Stomach (tissue), 9 donors: ENCODE measurements around the gene PPP2R2C. TPM values are rescaled to one million over a fixed set of nuclear protein-coding genes. Genes with fewer than 3 reads are reported as not detected.

ENCODE experiments used
- DNase-seq, 2 donors: peaks; one replicate each; pipeline versions ENCODE4 v3.0.0 to v3.0.0-alpha.2; 2013 to 2019
- H3K27ac ChIP-seq, 5 donors: fragments of 200-600 bp in 4 of 5; sonication (generic) in 4 of 5; one replicate each; pipeline ENCODE4 v1.5.1; 2013 to 2019; ENCODE audit warnings: mild to moderate bottlenecking in 1 of 5, moderate library complexity in 1 of 5
- H3K27me3 ChIP-seq, 3 donors: fragments of 200-600 bp; sonication (generic); one replicate each; pipeline ENCODE4 v1.5.1; 2017 to 2019; ENCODE audit warnings: mixed run types in 1 of 3
- H3K36me3 ChIP-seq, 4 donors: fragments of 200-600 bp; sonication (generic); 1 replicate in 3 of 4; 2 replicates in 1 of 4; pipeline ENCODE4 v1.5.1; 2016 to 2019
- H3K4me1 ChIP-seq, 4 donors: fragments of 200-600 bp; sonication (generic); one replicate each; pipeline ENCODE4 v1.5.1; 2016 to 2019
- H3K4me3 ChIP-seq, 4 donors: fragments of 200-600 bp; sonication (generic) in 3 of 4; one replicate each; pipeline ENCODE4 v1.5.1; 2016 to 2019; ENCODE audit warnings: mild to moderate bottlenecking in 1 of 4
- H3K9me3 ChIP-seq, 4 donors: fragments of 200-600 bp; sonication (generic); one replicate each; pipeline ENCODE4 v1.5.1; 2016 to 2019
- EP300 ChIP-seq: sonication (generic); formaldehyde crosslinking; IDR thresholded peaks from one replicate; pipeline ENCODE4 v1.6.1; 2017; ENCODE audit warnings: antibody characterized with exemption
- POLR2A ChIP-seq, 4 donors: fragments of 450-650 bp; IDR thresholded peaks; one replicate each; pipeline ENCODE4 v1.6.1; 2016; ENCODE audit warnings: antibody characterized with exemption in 4 of 4, control low read depth in 2 of 4, mild to moderate bottlenecking in 1 of 4, moderate library complexity in 1 of 4
- POLR2AphosphoS5 ChIP-seq, 3 donors: sonication (generic); formaldehyde crosslinking; IDR thresholded peaks; one replicate each; pipeline ENCODE4 v1.6.1; 2016; ENCODE audit warnings: antibody characterized with exemption in 3 of 3
- WGBS, 5 donors: extraction: QIAGEN DNeasy Blood & Tissue Kit in 3 of 5; methylation state at CpG; one replicate each; pipeline versions ENCODE4 v1.1.5 to v1.1.7; 2013 to 2018; 5-methylcytosine and 5-hydroxymethylcytosine counted together
- intact Hi-C: fragments of 100-400 bp; cut with DNase I; formaldehyde crosslinking; loops from one replicate; pipeline ENCODE4 v1.15.1; 2023; ENCODE audit warnings: low total_unique reads
- polyA plus RNA-seq, 3 donors: library from polyadenylated mRNA; stranded (reverse); fragments of 200-250 nt; gene quantifications; one replicate each; pipeline ENCODE4 v1.2.3, GENCODE V29; 2013
- total RNA-seq, 5 donors: library from RNA; depleted of rRNA; stranded (reverse); fragments of >200 nt; gene quantifications; one replicate each; pipeline versions ENCODE4 v1.1.0 to v1.2.3, GENCODE V29; 2014 to 2016
- TF ChIP-seq, protein P1 (sequence below), 7 experiments: fragments of 450-650 bp in 4 of 7; fragments of 200-600 bp in 3 of 7; sonication (generic) in 3 of 7; IDR thresholded peaks; one replicate each; pipeline ENCODE4 v1.5.1; 2016 to 2019; ENCODE audit warnings: antibody characterized with exemption in 7 of 7, control low read depth in 2 of 7, mild to moderate bottlenecking in 1 of 7
- donor health status: healthy with polysubstance abuse.
- donor health status: Bipolar disorder and iron deficiency.
- donor health status: healthy.

The PPP2R2C gene
- total and polyA plus RNA-seq, 8 donors: 1.4 to 5.0 (median 1.5) TPM; not detected in 5

DNA sequence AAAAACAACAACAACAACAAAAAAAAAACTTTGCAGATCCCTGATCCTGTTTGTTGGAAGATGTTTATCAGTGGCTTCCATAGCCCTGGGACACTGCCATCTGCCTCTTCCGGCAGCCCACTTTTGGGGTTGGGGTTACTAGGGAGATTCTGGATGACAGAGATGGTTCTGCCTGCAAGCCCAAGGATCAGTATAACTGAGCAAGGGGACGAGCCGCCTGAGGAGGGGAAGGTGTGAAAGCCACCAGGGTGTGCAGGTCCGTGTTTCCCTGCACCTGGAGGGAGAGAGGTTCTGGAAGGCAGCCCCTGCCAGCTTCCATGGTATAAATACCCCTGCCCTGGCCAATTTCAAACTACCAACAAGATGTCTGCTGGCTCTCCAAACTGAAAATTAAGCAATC, 41.5 kb downstream of the PPP2R2C start:
- Histone ChIP-seq H3K27ac (no peak overlapping the region), H3K9me3 (peaks cover 0 to 35% (median 19%) of the 10 kb centered on the region in 4 donors), H3K4me1 (no peaks in the 10 kb centered on the region), H3K27me3 (peaks cover 0 to 8% (median 4%) of the 10 kb centered on the region in 3 donors), H3K36me3 (no peaks in the 10 kb centered on the region), H3K4me3 (no peak overlapping the region)
- TF ChIP-seq POLR2AphosphoS5 (IDR thresholded peaks at IDR 0.05) (no peak), EP300 (no peak), POLR2A (IDR thresholded peaks at IDR 0.05) (no peak)
- TF ChIP-seq, protein P1, sequence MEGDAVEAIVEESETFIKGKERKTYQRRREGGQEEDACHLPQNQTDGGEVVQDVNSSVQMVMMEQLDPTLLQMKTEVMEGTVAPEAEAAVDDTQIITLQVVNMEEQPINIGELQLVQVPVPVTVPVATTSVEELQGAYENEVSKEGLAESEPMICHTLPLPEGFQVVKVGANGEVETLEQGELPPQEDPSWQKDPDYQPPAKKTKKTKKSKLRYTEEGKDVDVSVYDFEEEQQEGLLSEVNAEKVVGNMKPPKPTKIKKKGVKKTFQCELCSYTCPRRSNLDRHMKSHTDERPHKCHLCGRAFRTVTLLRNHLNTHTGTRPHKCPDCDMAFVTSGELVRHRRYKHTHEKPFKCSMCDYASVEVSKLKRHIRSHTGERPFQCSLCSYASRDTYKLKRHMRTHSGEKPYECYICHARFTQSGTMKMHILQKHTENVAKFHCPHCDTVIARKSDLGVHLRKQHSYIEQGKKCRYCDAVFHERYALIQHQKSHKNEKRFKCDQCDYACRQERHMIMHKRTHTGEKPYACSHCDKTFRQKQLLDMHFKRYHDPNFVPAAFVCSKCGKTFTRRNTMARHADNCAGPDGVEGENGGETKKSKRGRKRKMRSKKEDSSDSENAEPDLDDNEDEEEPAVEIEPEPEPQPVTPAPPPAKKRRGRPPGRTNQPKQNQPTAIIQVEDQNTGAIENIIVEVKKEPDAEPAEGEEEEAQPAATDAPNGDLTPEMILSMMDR (IDR thresholded peaks at IDR 0.05): no peak
- no peak for DNase-seq
- intact Hi-C loops: no loop called here
- 54 to 67% (median 61%) methylated on average over 4 of the region's 4 CpGs for WGBS, 5 donors

DNA sequence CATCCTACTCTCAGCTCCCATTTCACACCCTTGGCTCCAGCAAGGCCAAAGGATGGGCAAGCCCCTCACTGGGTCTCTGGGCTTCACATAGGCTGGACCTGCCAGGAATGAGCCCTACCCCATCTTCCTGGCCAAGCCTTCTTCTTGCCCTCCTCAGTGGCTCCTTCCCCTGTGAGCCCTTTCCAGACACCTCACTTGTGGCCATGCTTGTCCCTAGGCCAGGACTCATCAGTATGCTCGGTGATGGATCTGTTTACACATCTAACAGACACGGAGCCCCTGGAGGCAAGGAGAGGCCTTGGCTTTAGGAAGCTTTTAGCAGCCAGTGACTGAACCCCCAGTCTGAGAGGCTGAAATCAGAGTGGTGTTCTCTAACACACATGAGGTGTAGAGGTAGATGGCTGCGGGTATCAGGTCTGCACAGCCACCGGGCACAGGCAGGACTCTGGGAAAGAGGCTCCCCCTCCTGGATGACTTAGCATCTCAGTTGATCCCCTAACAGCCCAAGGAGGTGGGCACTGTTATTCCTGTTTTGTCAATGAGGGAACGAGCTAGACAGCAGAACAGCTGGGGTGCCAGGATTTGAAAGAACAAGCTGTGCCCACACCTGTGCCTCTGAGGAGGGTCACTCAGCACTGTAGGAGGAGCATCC, 44.8 kb downstream of the PPP2R2C start:
- H3K27me3 ChIP-seq: peaks cover 0 to 25% (median 10%) of the 10 kb centered on the region in 3 donors
- H3K36me3 ChIP-seq: no peaks in the 10 kb centered on the region
- no peak for TF ChIP-seq POLR2A (IDR thresholded peaks at IDR 0.05)
- TF ChIP-seq POLR2AphosphoS5 (IDR thresholded peaks at IDR 0.05): no peak
- no peak for TF ChIP-seq EP300
- TF ChIP-seq, protein P1 (IDR thresholded peaks at IDR 0.05): no peak
- intact Hi-C loops: no loop called here
- H3K4me1 ChIP-seq: no peaks in the 10 kb centered on the region
- H3K27ac ChIP-seq: no peak overlapping the region
- H3K9me3 ChIP-seq: peaks cover 0 to 11% (median 5%) of the 10 kb centered on the region in 4 donors
- 26 to 39% (median 32%) methylated on average over 5 of the region's 5 CpGs for WGBS, 5 donors
- DNase-seq: no peak
- no peak overlapping the region for H3K4me3 ChIP-seq

DNA sequence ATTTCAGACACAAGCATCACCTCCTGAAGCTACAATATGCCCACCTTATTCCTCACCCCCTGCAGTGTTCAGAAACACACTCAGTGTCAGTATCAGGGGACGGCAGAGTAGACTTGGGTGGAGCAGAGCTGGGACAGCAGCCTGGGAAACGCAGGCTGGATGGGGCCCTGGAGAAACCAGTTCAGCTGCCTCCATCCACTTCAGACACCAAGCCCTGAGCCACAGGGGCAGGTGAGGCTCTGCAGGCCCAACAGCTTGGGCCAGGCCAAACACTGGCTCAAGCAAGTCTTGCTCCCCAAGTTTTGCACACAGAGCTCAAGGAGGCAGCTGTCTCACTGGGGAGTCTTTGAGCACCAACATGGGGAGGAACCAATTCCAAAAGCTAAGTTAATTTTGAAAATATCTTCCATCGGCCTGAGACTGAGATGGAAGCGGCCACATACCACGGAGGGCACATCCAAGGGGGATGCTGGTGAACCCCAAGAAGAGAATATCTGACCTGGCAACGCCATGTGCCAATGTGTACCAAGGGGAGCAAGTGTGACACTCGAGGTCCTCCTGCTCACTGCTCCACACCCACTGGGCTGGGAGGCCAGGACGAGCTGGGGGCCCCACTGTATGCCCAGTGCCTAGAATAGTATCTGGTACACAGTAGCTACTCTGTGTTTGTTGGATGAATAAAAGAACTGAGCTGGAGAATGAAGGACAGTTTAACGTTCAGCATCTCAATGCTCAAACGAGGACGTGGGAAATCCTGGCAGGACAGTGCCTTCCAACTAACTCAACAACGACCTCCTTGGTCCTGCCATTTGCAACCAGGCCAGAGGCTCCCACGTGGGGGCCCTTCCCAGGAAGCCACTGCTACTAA, 45.6 kb downstream of the PPP2R2C start:
- TF ChIP-seq, protein P1 (IDR thresholded peaks at IDR 0.05): no peak
- TF ChIP-seq POLR2AphosphoS5 (IDR thresholded peaks at IDR 0.05): no peak
- TF ChIP-seq EP300: no peak
- TF ChIP-seq POLR2A (IDR thresholded peaks at IDR 0.05): no peak

DNA sequence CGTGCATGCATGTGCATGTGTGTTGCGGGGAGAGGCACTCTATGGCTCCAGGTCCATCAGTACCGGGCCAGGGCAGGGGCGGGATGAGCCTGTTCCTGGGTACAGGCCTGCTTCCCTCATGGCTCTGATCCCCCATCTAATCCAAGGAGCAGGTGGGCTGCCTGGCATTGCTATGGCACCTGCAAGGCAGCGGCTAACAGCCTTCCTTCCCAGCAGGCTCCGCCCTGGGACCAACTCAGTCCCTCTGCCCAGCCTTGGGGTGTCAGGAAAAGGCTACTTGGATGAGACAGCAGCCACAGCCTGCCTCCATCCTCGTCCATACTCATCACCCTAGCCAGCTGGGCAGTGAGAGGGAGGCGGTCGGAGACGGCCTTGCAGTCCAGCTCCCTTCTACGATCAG, 46.5 kb downstream of the PPP2R2C start:
- intact Hi-C loops: no loop called here
- WGBS, 5 donors: 69 to 91% (median 80%) methylated on average over 7 to 11 of the region's 11 CpGs

More for the DNA sequence above, 45.6 kb downstream of the PPP2R2C start:
- no peak for DNase-seq
- Histone ChIP-seq H3K27ac (no peak overlapping the region), H3K4me1 (no peaks in the 10 kb centered on the region), H3K36me3 (no peaks in the 10 kb centered on the region), H3K27me3 (peaks cover 0 to 25% (median 10%) of the 10 kb centered on the region in 3 donors), H3K4me3 (no peak overlapping the region), H3K9me3 (peaks cover 0 to 5% (median 2%) of the 10 kb centered on the region in 4 donors)
- 53 to 67% (median 57%) methylated on average over 13 of the region's 13 CpGs for WGBS, 5 donors
- intact Hi-C loops: no loop called here

More for the DNA sequence above, 46.5 kb downstream of the PPP2R2C start:
- H3K27ac ChIP-seq: no peak overlapping the region
- peaks cover 0 to 25% (median 5%) of the 10 kb centered on the region in 3 donors for H3K27me3 ChIP-seq
- H3K9me3 ChIP-seq: no peaks in the 10 kb centered on the region
- TF ChIP-seq EP300 (no peak), POLR2A (IDR thresholded peaks at IDR 0.05) (no peak), POLR2AphosphoS5 (IDR thresholded peaks at IDR 0.05) (no peak)
- no peak overlapping the region for H3K4me3 ChIP-seq
- DNase-seq: no peak
- no peaks in the 10 kb centered on the region for H3K4me1 ChIP-seq
- H3K36me3 ChIP-seq: no peaks in the 10 kb centered on the region
